ENCODE data around the gene KLF9. TPM values are rescaled to one million over a fixed set of nuclear protein-coding genes. Genes with fewer than 3 reads are reported as not detected.

The KLF9 gene
- polyA plus RNA-seq (2013): 0.15 TPM in 2 replicates

- Histone ChIP-seq H3K23ac (ENCODE audit: low read length) (no peak within 1 kb of the TSS), H3K4me3 (ENCODE audit: low read depth, low read length) (peak within 1 kb of the TSS; percentile 69), H4K12ac (ENCODE audit: low read depth, low read length) (no peak within 1 kb of the TSS), H3K4me2 (ENCODE audit: low read length) (peak within 1 kb of the TSS; percentile 86), H3K27ac (ENCODE audit: low read depth, low read length) (no peak within 1 kb of the TSS), H3K79me1 (ENCODE audit: low read length) (peaks cover 3% of the 10 kb centered on the region), H2AK5ac (ENCODE audit: low read length) (no peak within 1 kb of the TSS), H3K9me3 (ENCODE audit: insufficient read depth, low read depth, low read length) (no peaks in the 10 kb centered on the region), H3K9ac (ENCODE audit: low read length) (no peak within 1 kb of the TSS), H3K36me3 (ENCODE audit: control insufficient read depth in 1 of 2, insufficient read depth in 2 of 2, low read length in 2 of 2) (no peaks in the 10 kb centered on the region), H3K27me3 (ENCODE audit: insufficient read depth, low read length) (peaks cover 19% of the 10 kb centered on the region), H2AFZ (ENCODE audit: insufficient read depth, low read length, poor library complexity) (peak within 1 kb of the TSS; percentile 20), H2BK5ac (ENCODE audit: low read depth, low read length, poor library complexity) (no peak within 1 kb of the TSS), H2BK120ac (ENCODE audit: insufficient read depth, low read length, poor library complexity) (no peak within 1 kb of the TSS), H4K8ac (ENCODE audit: low read depth, low read length) (peak within 1 kb of the TSS; percentile 5), H3K4me1 (ENCODE audit: control insufficient read depth in 1 of 2, insufficient read depth in 2 of 2, low read length in 2 of 2) (peaks cover 4 to 20% of the 10 kb centered on the region in 2 experiments), H3K18ac (ENCODE audit: low read length) (no peak within 1 kb of the TSS), H3K4ac (ENCODE audit: low read depth, low read length) (no peak within 1 kb of the TSS), H3K14ac (ENCODE audit: low read length) (no peak within 1 kb of the TSS), H2BK12ac (ENCODE audit: low read length) (peak within 1 kb of the TSS; percentile 42), H3K79me2 (ENCODE audit: control insufficient read depth, insufficient read depth, low read length, poor library complexity) (no peaks in the 10 kb centered on the region), H4K91ac (ENCODE audit: low read depth, low read length) (no peak within 1 kb of the TSS)
- WGBS (ENCODE audit: extremely low coverage, insufficient coverage, insufficient read length): no CpG with 5 or more reads among the region's 48 CpGs
- peak; percentile 89 to 92 for DNase-seq
These were observed at the start of gene KLF9 for GRCh38 chr9:70413799-70414775. Gene KLF9, minus strand, starts transcription at chr9:70414657. Its CDS starts 1,294 bp downstream, at chr9:70413363.

GRCh38 chr9:70463877-70464276 is 49.4 kb upstream of the KLF9 start:
- H3K14ac ChIP-seq (ENCODE audit: low read length): no peak overlapping the region
- no peak overlapping the region for H2AFZ ChIP-seq (ENCODE audit: insufficient read depth, low read length, poor library complexity)
- WGBS (ENCODE audit: extremely low coverage, insufficient coverage, insufficient read length): no CpG with 5 or more reads among the region's 2 CpGs
- H3K4me3 ChIP-seq (ENCODE audit: low read depth, low read length): no peak overlapping the region
- no peak overlapping the region for H3K27ac ChIP-seq (ENCODE audit: low read depth, low read length)
- no peak overlapping the region for H3K9ac ChIP-seq (ENCODE audit: low read length)
- H3K27me3 ChIP-seq (ENCODE audit: insufficient read depth, low read length): no peaks in the 10 kb centered on the region
- H3K4ac ChIP-seq (ENCODE audit: low read depth, low read length): no peak overlapping the region
- H2BK5ac ChIP-seq (ENCODE audit: low read depth, low read length, poor library complexity): no peak overlapping the region
- H3K79me1 ChIP-seq (ENCODE audit: low read length): no peaks in the 10 kb centered on the region
- H4K12ac ChIP-seq (ENCODE audit: low read depth, low read length): no peak overlapping the region
- no peak overlapping the region for H2BK120ac ChIP-seq (ENCODE audit: insufficient read depth, low read length, poor library complexity)
- no peak overlapping the region for H3K23ac ChIP-seq (ENCODE audit: low read length)
- no peak overlapping the region for H3K4me2 ChIP-seq (ENCODE audit: low read length)
- no peak overlapping the region for H2BK12ac ChIP-seq (ENCODE audit: low read length)
- no peak overlapping the region for H2AK5ac ChIP-seq (ENCODE audit: low read length)
- no peak overlapping the region for H3K18ac ChIP-seq (ENCODE audit: low read length)
- H4K8ac ChIP-seq (ENCODE audit: low read depth, low read length): no peak overlapping the region
- no peak overlapping the region for H4K91ac ChIP-seq (ENCODE audit: low read depth, low read length)
- H3K79me2 ChIP-seq (ENCODE audit: control insufficient read depth, insufficient read depth, low read length, poor library complexity): no peaks in the 10 kb centered on the region
- H3K36me3 ChIP-seq (ENCODE audit: control insufficient read depth in 1 of 2, insufficient read depth in 2 of 2, low read length in 2 of 2): no peaks in the 10 kb centered on the region
- no peak for DNase-seq
- no peaks in the 10 kb centered on the region for H3K9me3 ChIP-seq (ENCODE audit: insufficient read depth, low read depth, low read length)
- H3K4me1 ChIP-seq (ENCODE audit: control insufficient read depth in 1 of 2, insufficient read depth in 2 of 2, low read length in 2 of 2): no peaks in the 10 kb centered on the region

GRCh38 chr9:70462300-70462699 is 47.8 kb upstream of the KLF9 start:
- H3K18ac ChIP-seq (ENCODE audit: low read length): no peak overlapping the region
- no peak overlapping the region for H2BK12ac ChIP-seq (ENCODE audit: low read length)
- H3K79me1 ChIP-seq (ENCODE audit: low read length): no peaks in the 10 kb centered on the region
- DNase-seq: no peak
- no peak overlapping the region for H2AFZ ChIP-seq (ENCODE audit: insufficient read depth, low read length, poor library complexity)
- no peak overlapping the region for H3K4me2 ChIP-seq (ENCODE audit: low read length)
- H2AK5ac ChIP-seq (ENCODE audit: low read length): no peak overlapping the region
- H4K8ac ChIP-seq (ENCODE audit: low read depth, low read length): no peak overlapping the region
- H4K12ac ChIP-seq (ENCODE audit: low read depth, low read length): no peak overlapping the region
- H3K36me3 ChIP-seq (ENCODE audit: control insufficient read depth in 1 of 2, insufficient read depth in 2 of 2, low read length in 2 of 2): no peaks in the 10 kb centered on the region
- no peaks in the 10 kb centered on the region for H3K27me3 ChIP-seq (ENCODE audit: insufficient read depth, low read length)
- no peak overlapping the region for H3K23ac ChIP-seq (ENCODE audit: low read length)
- H2BK120ac ChIP-seq (ENCODE audit: insufficient read depth, low read length, poor library complexity): no peak overlapping the region
- no peak overlapping the region for H3K4me3 ChIP-seq (ENCODE audit: low read depth, low read length)
- H3K79me2 ChIP-seq (ENCODE audit: control insufficient read depth, insufficient read depth, low read length, poor library complexity): no peaks in the 10 kb centered on the region
- no peaks in the 10 kb centered on the region for H3K4me1 ChIP-seq (ENCODE audit: control insufficient read depth in 1 of 2, insufficient read depth in 2 of 2, low read length in 2 of 2)
- H3K9ac ChIP-seq (ENCODE audit: low read length): no peak overlapping the region
- H4K91ac ChIP-seq (ENCODE audit: low read depth, low read length): no peak overlapping the region
- no peak overlapping the region for H3K4ac ChIP-seq (ENCODE audit: low read depth, low read length)
- H3K27ac ChIP-seq (ENCODE audit: low read depth, low read length): no peak overlapping the region
- H2BK5ac ChIP-seq (ENCODE audit: low read depth, low read length, poor library complexity): no peak overlapping the region
- no peaks in the 10 kb centered on the region for H3K9me3 ChIP-seq (ENCODE audit: insufficient read depth, low read depth, low read length)
- no peak overlapping the region for H3K14ac ChIP-seq (ENCODE audit: low read length)

DNA sequence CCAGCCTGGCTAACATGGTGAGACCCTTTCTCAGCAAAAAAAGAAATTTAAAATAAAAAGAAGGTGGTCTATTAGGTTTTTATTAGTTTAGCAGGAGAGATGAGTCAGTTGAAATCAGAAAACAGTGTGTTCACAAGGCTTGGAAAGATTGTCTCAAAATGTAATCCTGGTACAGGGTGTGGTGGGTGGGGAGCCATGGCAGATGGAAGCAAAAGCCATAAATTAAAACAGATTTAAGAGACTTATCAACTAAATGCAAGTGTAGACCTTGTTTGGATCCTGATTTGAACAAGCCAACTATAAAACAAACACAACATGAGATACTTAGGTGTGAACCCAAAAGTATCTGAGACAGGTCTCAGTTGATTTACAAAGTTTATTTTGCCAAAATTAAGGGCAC is 42.8 kb upstream of the KLF9 start:
- Histone ChIP-seq H3K36me3 (ENCODE audit: control insufficient read depth in 1 of 2, insufficient read depth in 2 of 2, low read length in 2 of 2) (no peaks in the 10 kb centered on the region), H3K79me2 (ENCODE audit: control insufficient read depth, insufficient read depth, low read length, poor library complexity) (no peaks in the 10 kb centered on the region), H3K79me1 (ENCODE audit: low read length) (no peaks in the 10 kb centered on the region), H3K18ac (ENCODE audit: low read length) (no peak overlapping the region), H3K4me2 (ENCODE audit: low read length) (no peak overlapping the region), H3K14ac (ENCODE audit: low read length) (no peak overlapping the region), H2AK5ac (ENCODE audit: low read length) (no peak overlapping the region), H4K8ac (ENCODE audit: low read depth, low read length) (no peak overlapping the region), H3K23ac (ENCODE audit: low read length) (no peak overlapping the region), H3K27me3 (ENCODE audit: insufficient read depth, low read length) (no peaks in the 10 kb centered on the region), H3K4me1 (ENCODE audit: control insufficient read depth in 1 of 2, insufficient read depth in 2 of 2, low read length in 2 of 2) (no peaks in the 10 kb centered on the region), H2BK5ac (ENCODE audit: low read depth, low read length, poor library complexity) (no peak overlapping the region), H4K12ac (ENCODE audit: low read depth, low read length) (no peak overlapping the region), H3K9me3 (ENCODE audit: insufficient read depth, low read depth, low read length) (no peaks in the 10 kb centered on the region), H2AFZ (ENCODE audit: insufficient read depth, low read length, poor library complexity) (no peak overlapping the region), H2BK12ac (ENCODE audit: low read length) (no peak overlapping the region), H2BK120ac (ENCODE audit: insufficient read depth, low read length, poor library complexity) (no peak overlapping the region), H4K91ac (ENCODE audit: low read depth, low read length) (no peak overlapping the region), H3K4ac (ENCODE audit: low read depth, low read length) (no peak overlapping the region), H3K9ac (ENCODE audit: low read length) (no peak overlapping the region), H3K4me3 (ENCODE audit: low read depth, low read length) (no peak overlapping the region), H3K27ac (ENCODE audit: low read depth, low read length) (no peak overlapping the region)
- DNase-seq: no peak
